Activated CD4-positive, CD25-positive, alpha-beta regulatory T cell treated with anti-CD3 and anti-CD28 coated beads, Interleukin-2, amount 50 U/mL, for 24 hours (primary cell): ENCODE data around the gene PCDH9.

ENCODE experiments used
- ATAC-seq, 2 donors: fragments of 150-1000 bp; cut with Tn5 transposase; one replicate each; pipeline ENCODE4 v1.10.0; 2021; ENCODE audit warnings: mild to moderate bottlenecking in 1 of 2, moderate library complexity in 1 of 2

The PCDH9 gene

DNA sequence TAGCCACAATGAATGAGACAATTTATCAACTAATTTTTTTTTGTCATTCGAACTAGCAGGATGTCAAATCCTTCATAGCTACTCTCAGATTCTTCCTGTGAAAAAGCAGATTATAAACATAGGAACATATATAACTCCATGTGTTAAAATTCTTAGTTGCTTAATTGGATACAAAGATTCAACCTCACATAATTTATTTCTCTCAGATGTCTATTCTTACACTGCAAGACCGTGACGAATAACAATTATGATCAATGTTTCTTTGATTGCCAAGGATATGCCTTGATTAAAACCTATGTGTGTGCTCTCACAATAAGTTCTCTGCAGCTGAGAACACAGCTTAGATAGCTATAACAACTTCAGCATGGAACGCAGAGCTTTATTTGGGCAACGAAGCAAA lies 872.7 kb downstream of the PCDH9 start:
- no peak for ATAC-seq

DNA sequence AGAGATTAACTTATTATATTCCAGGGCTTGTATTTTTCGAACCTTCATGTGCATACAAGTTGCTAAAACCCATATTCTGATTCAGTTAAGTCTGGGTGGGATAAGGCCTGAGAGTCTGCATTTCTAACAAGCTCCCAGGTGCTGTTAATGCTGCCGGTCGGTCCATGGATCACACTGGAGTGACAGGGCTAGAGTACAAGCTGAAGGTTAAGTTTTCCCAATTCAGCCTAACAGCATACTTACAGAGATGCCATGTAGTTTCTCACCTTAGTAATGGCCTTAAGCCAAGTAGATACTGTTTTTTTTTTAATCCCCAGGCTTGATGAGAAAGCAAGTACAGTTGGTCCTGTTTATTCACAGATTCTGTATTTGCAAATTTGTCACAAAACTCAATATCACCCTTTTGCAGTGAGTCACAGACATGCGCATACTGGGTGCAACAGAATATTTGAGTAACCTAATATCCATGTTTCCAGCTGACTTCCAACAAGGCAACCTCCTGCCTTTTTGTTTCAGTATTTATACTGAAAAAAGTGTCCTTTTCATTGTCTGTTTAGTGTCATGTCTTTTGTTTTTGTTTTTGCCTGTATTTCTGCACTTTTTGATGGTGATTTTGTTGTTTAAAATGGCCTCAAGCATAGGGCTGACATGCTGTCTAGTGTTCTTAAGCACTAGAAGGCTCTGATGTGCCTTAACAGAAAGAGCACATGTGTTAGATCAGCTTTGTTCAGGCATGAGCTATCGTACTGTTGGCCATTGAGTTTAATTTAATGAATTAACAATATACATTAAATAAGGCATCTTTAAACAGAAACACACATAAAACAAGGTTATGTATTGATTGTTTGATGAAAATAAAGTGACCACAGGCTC lies 875.0 kb downstream of the PCDH9 start:
- no peak for ATAC-seq

DNA sequence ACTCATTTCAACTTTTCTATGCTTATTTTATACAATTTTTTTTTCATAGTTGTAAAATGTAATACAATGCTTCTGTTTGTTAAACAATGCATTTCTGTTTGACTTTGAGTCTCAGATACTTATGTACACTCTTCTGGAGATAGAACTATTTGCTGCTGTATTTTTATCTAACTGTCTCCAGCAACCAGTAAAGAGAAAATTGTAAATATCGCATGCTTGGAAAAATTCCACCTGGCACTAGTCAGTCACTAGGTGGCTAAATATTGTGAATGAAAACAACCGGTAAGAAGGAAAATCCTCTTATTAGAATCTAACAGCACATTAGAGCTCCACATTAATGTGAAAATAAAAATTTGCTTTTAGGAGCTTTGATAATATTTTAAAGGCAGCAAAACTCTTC lies 876.5 kb downstream of the PCDH9 start:
- ATAC-seq = no peak

DNA sequence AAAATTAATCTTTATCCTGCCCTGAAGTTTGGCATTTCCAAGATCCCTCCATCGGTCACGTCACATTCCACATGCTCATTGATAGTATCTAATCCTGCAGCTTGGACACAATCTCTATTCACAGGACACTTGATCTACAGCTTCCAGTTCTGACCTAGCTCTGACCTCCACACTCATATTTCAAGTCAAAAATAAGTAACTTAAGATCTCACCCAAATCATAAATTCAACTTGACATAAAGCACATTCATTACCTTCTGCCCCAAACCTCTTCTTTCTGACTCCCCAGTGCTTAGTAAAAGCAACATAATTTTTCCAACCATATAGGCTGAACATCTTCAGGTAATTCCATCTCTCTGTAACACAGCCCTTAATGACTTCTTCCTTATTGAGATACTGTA lies 880.2 kb downstream of the PCDH9 start:
- no peak for ATAC-seq

DNA sequence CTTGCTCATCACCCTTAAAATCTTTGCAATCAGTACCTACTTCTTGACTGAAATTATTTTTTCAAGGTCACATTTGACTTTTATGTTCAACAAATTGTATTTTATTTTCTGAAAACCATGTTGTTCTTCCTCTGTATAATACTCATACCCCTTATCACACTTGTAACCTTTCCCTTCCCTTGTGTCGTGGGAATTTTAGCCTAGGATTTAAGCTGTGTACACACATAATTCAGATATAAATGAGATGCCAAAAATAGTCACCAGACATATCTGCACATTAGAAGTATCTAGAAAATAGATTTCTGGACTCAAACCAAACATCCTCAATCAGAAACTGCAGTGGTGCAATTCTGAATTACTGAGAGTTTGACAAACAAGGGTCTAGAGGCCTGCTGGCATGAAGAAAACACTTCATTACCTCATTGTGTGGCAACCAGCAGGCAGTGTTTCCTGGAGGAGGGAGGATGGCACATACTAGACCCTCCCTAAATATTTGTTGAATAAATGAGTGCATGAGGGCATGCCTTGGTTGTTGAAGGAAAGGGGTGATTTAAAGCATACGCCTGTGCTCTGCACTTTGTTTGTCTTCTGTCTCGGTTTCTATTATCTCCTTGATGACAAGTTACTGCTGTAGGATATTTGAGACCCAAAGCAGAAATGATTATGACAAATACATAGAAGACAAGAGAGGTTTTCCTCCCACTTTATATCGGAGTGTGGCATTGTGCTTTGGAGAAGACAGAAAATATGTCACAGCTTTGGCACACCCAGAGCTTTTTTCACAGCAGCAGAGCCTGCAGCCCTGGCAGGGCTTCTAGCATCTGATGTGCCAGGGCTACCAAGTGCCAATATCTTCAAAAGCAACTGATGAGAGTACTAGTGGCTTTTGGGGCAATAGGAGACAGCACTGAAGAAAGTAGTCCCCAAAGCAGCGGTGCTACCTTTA lies 881.1 kb downstream of the PCDH9 start:
- no peak for ATAC-seq

DNA sequence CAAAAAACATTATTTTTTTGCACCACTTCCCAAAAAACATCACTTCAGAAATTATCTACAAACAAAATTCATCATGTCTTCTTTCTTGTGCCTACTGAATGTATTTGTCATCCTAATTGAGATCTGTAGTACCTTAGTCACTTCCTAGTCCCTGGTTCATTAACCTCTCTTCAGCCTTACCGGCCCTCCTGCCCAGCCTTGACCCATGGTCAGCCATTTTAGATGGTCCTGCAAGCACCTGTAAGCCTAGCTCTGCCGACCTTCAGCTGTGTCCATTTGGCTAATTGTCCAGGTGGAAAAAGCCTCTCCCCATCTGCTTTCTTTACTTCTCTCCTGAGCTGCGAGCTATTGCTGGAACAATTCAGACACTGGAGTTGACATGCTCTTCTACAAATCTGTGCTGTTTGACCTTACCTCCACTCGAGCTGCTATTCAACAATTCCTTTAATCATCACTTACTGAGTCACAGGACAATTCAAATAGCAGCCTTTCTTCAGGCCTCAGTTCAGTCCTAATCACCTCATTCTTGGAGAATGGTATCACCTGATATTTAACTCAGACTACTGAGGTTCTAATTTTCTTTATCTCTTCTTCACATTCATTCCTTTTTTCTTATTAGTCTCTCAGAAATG lies 882.5 kb downstream of the PCDH9 start:
- ATAC-seq = no peak

DNA sequence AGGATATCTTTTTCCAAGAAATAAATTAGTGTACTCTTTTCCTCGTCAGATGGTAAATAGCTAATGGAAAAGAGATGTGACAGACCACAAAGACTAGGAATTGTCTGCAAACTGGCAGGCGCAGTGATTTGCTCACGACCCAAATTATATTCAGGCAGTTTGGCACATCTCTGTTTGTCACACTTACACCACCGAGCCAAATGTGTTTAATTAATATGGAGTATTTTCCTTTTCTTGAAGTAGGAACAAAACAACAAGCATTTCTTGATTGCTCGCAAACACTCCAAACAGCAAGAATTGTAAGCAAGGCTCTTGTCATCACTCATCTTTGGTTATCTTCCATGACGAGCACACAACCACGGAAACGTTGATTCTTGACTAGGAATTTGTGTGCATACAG lies 884.2 kb downstream of the PCDH9 start:
- ATAC-seq = no peak

DNA sequence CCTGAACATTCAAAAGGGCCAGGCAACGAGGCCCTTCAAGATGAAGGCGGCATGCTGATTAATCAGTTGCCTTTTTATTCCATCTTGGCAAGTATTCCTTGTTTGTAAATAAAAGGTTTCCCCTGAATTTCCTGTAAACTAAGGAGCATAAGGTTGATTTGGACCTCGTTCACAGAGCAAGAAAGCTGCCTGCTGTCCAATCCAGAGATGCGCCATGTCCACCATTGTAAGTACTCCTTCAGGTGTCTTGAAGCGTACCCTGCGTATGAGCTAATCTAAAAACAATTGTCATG lies 884.7 kb downstream of the PCDH9 start:
- no peak for ATAC-seq

DNA sequence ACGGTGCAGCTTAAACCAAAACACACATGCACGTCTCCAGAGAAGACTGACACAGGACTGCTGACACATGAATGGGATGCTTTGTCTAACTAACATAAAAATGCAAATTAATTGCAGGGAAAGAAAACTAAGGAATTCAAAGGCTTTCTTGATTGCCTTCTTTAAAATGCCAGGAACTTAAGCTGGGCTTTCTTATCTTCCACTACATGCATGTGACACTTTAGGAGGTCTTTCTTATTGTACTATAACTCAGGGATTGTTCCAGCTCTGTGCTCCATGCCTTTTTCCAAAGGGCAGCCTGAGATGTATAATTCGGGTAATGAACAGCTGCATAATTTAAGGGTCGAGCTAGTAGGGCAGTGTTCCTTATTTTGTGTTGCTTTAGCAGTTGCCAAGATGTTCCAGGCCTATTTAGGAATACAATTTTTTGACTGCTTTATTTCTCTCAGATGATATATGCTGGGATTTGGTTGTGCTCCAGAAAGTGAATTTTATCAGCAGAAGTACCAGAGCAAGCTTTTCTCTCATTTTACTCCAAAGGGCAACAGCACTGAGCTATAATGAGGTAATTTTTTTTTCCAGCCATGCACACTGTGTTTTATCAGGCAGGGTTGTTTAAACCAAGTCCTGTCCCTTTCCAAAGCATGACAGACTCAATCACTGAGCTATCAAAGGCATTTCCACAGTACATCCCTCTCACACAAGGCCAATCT lies 885.2 kb downstream of the PCDH9 start:
- ATAC-seq = no peak

DNA sequence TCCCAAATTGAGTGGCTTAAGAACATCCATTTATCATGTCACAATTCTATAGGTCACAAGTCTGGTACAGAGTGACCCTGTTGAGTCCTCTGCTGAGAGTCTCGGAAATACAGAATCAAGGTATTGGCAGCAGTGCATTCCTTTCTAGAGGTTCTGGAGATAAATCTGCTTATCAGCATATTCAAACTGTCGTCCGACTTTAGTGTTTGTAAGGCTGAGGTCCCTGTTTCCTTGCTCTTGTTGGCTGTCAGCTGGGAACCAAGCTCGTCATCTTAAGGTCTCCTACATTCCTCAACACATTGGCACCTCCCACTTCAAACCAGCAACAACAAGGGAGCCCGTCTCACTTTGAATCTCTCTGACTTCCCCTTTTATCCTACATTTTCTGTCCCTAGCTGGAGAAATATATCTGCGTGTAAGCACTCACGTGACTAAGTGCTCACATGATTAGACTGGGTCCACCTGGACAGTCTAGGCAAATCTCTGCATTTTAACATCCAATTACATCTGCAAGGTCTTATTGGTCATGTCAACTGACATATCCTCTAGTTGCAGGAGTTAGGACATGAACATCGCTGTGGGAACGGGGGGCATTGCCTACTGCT lies 886.8 kb downstream of the PCDH9 start:
- ATAC-seq = no peak

DNA sequence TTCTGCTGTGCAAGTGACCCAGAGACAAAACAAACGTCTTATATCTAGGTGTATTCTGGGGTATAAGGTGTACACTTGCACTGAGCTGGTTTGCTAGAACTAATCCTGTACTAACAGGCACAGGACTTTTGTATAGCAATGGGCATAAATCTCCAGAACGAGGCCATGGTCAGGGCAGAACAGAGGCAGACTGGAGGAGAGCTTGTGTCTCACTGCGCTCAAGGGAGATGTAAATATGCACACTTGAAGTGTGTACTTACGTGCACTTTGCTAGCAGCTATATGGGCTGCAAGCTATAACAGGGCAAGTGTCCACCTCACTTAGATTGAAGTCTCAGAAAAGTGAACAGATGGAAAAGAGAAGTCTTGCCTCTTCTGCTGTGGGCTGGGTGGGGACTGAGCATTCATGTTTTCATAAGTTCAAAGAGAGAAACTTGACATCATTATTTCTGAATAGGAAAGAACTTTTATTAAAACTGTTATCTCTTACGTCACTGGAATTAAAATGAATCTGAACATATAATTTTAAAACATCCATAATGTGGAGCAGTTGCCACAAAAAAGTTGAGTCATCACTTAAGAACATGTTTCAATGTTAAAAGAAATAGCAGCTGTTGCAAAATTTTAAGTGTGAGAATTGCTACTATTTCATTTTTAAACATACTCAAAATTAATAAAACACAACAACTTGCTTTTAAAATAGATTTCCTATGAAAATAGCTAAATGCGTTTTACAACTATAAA lies 888.3 kb downstream of the PCDH9 start:
- no peak for ATAC-seq

DNA sequence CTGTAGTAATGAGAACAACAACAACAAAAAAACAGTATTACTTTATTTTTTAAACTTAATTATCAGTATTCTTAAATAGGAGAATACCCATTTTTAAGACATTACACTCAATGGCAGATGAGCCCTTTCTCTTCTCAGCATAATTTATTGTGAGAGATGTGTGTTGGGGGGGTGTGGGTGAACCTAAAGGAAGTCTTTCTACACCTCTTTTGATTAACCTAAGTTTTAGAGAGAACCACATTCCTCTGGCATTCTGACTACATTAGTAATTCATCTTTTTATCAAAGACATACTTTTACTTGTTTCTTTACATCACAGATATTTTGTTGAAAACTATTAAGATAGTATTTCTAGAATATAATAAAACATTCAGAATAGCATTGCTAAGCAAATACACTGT lies 890.9 kb downstream of the PCDH9 start:
- ATAC-seq = no peak

DNA sequence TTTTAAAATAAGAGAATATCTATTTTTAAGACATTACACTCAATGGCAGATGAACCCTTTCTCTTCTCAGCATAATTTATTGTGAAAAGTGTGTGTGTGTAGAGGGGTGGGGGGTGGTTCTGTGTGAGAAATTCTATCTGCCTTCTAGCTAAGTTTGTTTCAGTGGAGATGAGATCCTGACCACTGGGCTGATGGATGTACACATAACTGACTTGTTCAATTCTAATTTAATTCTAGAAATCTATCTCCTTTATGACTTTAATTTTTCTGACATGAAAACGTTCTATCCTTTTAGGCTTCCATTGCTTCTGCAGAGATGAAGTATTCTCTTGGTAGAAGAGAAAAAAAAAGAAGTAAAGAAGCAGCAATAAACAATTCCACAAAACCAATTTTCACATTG lies 891.6 kb downstream of the PCDH9 start:
- ATAC-seq = no peak

DNA sequence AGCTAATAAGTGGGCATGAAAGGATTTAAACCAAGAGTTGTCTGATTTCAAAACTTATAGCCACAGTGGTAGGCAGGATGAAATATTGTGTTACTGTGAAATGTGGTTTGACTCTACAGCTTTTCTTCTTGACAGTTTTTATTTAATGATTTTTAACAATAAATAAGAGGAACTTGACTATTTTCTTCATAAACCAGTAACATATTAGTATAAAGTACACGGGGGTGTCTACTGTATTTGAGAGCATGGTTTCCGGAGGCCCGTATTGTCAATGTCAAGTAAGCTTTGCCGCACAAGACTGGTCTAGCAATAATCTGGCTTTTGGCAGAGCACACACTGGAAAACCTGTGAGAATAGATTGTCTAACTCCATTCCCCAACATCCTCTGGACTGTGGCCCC lies 894.5 kb downstream of the PCDH9 start:
- ATAC-seq = no peak

DNA sequence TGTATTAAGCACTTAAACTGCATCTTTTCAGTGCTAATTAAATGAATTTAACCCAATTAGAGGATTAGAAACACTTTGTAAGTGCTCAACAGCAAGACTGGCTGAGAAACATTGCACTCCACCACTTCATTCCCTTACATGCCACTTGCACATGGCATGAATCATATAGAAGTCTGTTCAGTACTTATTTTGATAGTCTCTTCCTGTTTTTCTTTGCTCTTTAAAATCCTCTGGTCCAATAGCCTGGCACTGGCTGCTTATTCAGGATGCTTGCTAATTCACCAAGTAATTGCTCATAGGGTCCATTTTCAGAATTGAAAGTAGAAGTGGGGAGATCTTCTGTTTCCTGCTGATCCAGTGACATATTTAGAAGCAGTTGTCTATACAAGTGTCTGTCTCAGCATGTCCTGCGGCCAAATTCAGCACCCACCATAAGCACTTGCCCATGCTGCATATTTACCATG lies 900.1 kb downstream of the PCDH9 start:
- no peak for ATAC-seq

DNA sequence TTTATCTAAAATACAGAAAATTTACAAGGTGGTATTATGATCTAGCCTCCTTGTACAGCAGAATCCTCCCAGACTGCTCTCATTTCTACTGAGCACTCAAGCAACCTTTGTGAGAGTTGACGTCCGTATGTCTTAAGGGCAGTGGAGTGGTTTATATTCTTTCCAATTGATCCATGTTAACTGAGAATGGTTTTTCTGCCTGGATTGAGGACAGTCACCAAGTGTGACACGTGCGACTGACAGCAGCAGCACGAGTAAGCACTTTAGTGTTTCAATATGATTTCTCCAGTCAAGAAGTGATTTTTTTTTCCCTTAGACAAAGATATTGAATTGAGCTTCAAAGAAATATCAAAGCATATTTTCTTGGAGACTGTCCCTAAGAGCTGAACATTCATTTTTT lies 901.7 kb downstream of the PCDH9 start:
- ATAC-seq = no peak

DNA sequence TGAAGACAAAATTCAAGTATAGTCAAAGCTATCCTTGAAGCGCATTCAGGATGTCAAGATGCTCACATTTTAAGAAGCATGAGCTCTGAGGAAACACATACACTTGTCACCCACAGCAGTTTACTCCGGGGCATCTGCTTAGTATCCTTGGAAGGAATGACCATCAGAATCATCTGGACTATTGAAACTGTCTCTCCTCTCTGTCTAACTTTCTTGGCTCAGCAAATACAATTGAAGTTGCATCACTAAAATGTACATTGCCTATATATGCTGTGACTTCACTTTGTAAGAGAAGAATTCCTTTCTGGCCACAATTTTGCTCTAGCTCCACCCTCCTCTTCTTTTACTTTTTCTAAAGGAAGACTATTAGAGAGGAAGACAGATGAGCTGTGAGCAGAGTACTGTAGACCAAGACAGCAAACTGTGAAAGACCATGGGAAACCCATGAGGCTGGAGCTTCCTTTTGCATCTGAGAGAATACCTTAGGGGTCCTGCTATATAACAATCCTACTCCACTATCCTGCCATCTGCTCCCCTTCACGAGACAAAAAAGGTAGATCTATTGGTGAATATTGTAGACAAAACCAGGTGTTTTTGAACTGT lies 906.3 kb downstream of the PCDH9 start:
- ATAC-seq = no peak

DNA sequence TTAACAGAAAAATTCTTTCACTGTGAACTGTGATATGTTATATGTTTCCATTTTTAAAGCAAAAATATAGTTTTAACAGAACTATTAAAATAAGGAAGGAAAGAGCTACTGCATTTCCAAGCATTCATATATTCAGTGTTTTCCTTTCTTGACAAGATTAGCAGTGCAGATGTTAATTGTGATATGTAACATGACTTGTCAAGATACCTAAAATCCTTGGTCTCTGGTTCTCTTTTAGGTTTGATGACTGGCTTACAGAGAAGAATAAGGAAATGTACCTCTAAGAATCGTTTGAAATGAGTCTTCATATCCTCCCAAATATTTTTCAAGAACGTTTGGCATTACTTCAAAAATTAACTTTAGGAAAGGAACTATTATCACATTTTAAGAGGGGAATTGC lies 907.2 kb downstream of the PCDH9 start:
- ATAC-seq = no peak

DNA sequence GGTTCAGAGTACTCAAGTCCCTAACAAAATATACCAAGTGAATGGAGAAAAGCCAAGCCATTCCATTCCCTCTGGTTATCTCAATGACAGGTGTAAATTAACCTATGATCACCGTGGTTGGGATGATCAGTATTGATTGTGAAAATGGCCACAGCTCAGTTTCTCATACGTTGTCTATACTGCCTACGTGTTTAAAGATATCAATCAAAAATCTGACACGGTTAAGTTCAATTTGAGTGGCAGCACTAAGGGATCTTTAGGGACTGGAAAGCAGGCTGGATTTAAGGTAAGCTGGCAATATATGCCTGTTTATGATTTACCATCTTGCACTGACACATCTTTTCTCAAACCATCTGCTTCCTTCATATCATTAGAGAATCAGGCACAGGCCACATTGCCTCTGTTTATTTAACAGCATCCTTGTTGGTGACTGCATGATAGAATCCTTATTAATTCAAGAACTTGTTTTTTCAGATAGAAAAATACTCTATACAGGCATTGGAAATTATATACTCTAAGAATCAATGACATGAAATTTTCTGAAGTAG lies 907.9 kb downstream of the PCDH9 start:
- ATAC-seq = no peak

DNA sequence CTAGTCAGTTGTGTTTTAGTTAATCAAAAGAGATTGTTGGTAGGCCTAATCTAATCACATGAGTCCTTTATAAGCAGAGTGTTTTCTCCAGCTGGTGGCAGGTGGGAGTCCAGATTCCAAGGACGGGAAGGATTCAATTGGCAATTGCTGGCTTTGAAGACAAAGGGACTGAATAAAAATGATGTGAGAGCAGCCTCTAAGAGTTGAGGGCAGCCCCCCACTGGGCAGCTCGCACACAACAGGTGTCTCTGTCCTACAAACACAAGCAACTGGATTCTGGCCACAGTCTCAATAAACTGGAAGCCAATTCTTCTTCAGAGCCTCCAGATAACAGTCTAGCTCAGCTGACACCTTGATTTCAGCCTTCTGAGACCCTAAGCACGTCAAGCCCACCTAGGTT lies 915.2 kb downstream of the PCDH9 start:
- no peak for ATAC-seq

DNA sequence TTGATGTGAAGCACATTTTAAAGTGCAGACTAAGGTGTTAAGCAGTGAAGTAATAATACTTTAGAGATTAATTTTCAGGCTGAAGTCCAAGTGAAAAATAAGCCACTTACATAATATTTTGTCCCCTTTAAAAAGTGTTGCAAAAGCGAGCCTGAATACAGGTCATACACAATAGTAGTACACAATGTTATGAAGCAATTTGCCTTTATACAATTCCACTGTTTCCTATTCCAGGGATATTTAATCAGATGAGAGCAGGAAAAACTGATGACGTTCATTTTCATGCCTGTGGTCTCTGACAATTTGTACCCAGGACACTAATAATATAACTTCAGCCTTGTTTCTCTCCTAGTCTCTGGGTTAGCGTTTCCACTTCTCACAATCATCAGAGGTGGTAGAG lies 916.7 kb downstream of the PCDH9 start:
- no peak for ATAC-seq
